IPS-11a (cell line): Measurements from ENCODE around the gene TMEM30A.
A peak's percentile ranks its signal among the peaks of the same experiment; 100 is the strongest.

Source experiments
- H3K4me3 ChIP-seq: one replicate; pipeline ENCODE4 v1.5.1; 2013; ENCODE audit warnings: low read depth, low read length, control low read depth

Gene TMEM30A

GRCh38 chr6:75266716-75267291 is 17.8 kb downstream of the TMEM30A start:
- H3K4me3 ChIP-seq = no peak overlapping the region

- no peak overlapping the region for H3K4me3 ChIP-seq
Measured at GRCh38 chr6:75263401-75263750, 21.2 kb downstream of the TMEM30A start.

- H3K4me3 ChIP-seq = no peak overlapping the region
Measured at GRCh38 chr6:75262716-75263400, 21.7 kb downstream of the TMEM30A start.

GRCh38 chr6:75261299-75261698 is 23.3 kb downstream of the TMEM30A start:
- H3K4me3 ChIP-seq = no peak overlapping the region

GRCh38 chr6:75257343-75258087 is 27.1 kb downstream of the TMEM30A start:
- H3K4me3 ChIP-seq = no peak overlapping the region

GRCh38 chr6:75250552-75250951 is 34.0 kb downstream of the TMEM30A start:
- H3K4me3 ChIP-seq = no peak overlapping the region

- no peak overlapping the region for H3K4me3 ChIP-seq
Measured at GRCh38 chr6:75249837-75250236, 34.8 kb downstream of the TMEM30A start.

- no peak overlapping the region for H3K4me3 ChIP-seq
Measured at GRCh38 chr6:75246386-75246785, 38.2 kb downstream of the TMEM30A start.

- H3K4me3 ChIP-seq = peak overlapping the region; percentile 99
Measured at GRCh38 chr6:75244063-75244584, 40.5 kb downstream of the TMEM30A start.

GRCh38 chr6:75243333-75244062 is 41.1 kb downstream of the TMEM30A start, which contains the start of gene COX7A2:
Gene COX7A2, minus strand, starts transcription at chr6:75243801. Its CDS starts 67 bp downstream, at chr6:75243734.
- peak within 1 kb of the TSS; percentile 99 for H3K4me3 ChIP-seq

GRCh38 chr6:75236630-75237029 is 48.0 kb downstream of the TMEM30A start:
- no peak overlapping the region for H3K4me3 ChIP-seq

- no peak overlapping the region for H3K4me3 ChIP-seq
Measured at GRCh38 chr6:75235271-75235670, 49.3 kb downstream of the TMEM30A start.

GRCh38 chr6:75234126-75234865 is 50.3 kb downstream of the TMEM30A start:
- H3K4me3 ChIP-seq = no peak overlapping the region

- H3K4me3 ChIP-seq = no peak overlapping the region
Measured at GRCh38 chr6:75233092-75233615, 51.4 kb downstream of the TMEM30A start.

- H3K4me3 ChIP-seq = no peak overlapping the region
Measured at GRCh38 chr6:75230484-75231325, 53.9 kb downstream of the TMEM30A start.

- no peak overlapping the region for H3K4me3 ChIP-seq
Measured at GRCh38 chr6:75224303-75224926, 60.2 kb downstream of the TMEM30A start.

GRCh38 chr6:75223428-75223827 is 61.2 kb downstream of the TMEM30A start:
- no peak overlapping the region for H3K4me3 ChIP-seq

- H3K4me3 ChIP-seq = no peak overlapping the region
Measured at GRCh38 chr6:75222261-75222660, 62.3 kb downstream of the TMEM30A start.

GRCh38 chr6:75221116-75221515 is 63.5 kb downstream of the TMEM30A start:
- H3K4me3 ChIP-seq = no peak overlapping the region
